NCI-H524 (cell line): ENCODE results near the gene LCN9.
"Not testable (repeated sequence)": the region's sequence is repeated elsewhere in the genome, so short reads cannot be mapped to it uniquely, and the experiment has no call there.

Experiments
- DNase-seq, 2 experiments: peaks; one replicate each; lab custom pipeline; 2025; lab: John Stamatoyannopoulos, UW

The LCN9 gene, protein sequence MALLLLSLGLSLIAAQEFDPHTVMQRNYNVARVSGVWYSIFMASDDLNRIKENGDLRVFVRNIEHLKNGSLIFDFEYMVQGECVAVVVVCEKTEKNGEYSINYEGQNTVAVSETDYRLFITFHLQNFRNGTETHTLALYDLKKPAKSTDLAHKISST

DNA sequence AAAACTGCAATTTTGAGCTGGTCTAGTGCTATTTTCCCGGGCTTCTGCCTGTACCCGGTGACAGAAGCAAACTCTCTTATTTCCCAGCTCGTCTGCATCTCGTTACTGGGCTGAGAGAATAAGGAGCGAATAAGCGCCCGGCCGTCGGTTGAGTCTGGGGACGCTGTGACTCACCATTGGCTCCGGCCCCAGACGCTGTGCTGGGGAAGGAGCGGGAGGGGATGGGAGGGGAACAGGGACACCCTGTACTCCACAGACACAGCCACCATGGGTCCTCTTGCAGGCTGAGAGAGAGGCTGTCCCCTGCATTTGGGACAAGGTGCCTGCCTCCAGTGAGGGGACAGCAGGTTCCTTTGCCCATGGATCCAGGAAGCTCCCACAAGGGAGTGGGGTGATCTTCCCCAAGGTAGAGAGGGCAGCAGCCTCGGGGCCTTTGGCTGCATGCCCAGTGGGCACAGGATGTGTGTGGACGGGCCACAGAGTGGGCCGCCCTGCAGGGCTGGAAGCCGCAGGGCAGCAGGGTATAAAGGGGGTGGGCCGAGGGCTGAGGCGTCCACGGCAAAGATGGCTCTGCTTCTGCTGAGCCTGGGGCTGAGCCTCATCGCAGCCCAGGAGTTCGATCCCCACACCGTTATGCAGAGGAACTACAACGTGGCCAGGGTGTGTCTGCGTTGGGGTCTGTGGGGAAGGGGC, at the start of gene LCN9:
TSS of gene LCN9 (plus strand) at position 552 of the 693 bp plus-strand sequence. CDS start at position 565, 13 bp downstream.
- DNase-seq: no peak

DNA sequence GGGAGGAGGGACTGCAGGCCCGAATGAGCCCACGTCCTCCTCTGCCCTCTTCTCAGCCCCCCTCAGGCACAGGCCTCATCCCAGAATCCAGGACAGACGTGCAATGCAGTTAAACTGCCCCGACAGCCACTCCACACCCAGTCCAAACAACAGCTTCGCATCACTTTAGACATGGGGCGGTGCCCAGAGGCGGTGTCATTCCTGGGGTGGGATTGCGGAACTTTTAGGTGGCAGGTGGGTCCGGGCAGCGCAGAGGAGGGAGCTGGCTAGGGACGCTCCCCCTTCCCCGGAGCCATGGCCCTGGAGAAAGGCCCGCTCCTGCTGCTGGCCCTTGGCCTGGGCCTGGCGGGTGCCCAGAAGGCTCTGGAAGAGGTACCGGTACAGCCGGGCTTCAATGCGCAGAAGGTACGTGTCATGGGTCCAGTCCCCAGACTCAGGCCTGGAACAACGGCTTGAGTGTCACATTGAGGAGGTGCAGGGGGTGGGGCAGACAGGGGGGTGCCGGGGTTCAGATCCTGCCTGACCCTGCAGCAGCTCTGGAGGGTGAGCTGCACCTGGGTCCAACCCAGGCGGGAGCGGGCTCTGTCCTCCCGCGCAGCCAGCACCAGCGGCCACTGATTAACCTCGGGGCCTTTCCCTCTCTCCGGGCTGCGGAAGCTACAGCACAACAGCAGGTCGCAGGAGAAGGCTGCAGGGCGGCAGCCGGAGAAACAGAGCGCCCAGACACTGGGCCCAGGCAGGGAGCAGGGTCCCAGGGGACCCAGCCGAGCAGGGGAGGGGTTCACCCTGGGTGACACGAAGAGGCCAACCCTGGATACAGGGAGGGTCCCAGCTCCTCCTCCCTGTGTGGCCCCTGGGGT, 48.9 kb upstream of the LCN9 start:
- DNase-seq: no peak

DNA sequence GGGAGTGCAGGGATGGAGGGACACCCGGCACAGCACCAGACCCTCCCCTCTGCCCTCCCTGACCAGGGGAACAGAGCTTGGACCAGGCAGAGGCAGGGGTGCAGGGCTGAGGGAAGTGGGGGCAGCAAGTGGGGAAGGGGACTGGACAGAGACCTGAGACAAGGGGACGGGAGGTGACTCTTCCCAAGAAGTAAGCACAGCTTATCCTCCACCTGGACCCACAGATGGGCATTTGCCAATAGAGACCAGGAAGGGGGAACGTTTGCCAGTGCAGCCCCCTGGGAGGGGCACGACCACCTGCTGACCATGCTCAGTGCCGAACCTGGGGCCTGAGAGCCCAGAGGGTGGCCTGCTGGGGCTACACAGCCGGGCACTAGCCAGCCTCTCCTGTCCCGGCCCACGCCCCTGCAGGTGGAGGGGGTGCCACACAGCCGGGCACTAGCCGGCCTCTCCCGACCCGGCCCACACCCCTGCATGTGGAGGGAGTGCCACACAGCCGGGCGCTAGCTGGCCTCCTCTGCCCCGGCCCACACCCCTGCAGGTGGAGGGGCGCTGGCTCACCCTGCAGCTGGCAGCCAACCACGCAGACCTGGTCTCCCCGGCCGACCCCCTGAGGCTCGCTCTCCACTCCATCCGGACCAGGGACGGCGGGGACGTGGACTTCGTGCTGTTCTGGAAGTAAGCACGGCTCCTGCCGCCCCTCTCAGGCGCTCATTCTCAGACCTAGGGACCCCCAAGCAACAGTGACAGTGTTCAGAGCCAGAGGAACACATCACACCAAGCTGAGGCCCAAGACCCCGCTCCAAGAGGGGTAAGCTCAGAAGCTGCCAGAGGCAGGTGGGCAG, 48.1 kb upstream of the LCN9 start:
- no peak for DNase-seq

DNA sequence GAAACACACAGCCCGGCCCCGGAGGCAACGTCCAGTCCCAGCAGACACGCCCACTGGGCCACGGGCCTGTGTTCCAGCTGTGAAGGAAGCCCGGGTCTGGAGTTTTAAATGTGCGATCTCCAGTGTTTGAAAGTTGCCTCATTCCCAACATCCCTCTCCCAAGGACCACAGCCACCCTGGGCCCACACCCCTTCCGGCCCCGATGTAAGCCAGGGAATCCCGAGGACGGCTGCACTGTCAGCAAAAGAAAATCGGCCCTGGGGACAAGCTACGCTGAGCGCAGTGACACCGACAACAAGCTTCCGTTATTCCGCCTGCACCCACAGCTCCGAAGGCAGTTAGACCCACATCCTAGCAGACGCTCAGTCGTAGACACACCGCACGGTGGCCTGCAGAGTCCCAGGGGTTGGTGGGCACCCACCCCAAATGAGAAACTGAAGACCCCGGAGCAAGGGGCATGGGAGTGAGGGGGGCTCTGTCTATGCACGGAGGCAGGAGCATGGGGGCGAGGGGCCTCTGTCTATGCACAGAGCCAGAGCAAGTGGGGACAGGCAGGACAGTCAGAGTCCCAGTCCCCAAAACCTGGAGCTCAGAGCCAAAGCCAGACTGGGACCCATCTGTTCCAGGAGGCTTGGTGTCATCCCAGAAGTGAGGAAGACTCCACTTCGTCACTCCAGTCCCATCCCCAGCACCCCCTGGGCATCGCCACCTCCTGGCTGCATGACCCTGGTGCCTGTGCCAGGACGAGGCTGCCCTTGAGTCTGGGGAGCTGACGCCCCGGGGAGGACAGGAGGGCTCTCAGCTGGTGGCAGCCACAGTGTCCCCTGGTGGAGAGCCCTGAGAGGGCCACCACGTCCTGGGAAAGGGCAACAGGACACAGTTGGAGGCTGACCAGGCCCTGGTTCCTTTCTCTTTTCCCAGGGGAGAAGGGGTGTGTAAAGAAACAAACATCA, 47.2 kb upstream of the LCN9 start:
- no peak for DNase-seq

DNA sequence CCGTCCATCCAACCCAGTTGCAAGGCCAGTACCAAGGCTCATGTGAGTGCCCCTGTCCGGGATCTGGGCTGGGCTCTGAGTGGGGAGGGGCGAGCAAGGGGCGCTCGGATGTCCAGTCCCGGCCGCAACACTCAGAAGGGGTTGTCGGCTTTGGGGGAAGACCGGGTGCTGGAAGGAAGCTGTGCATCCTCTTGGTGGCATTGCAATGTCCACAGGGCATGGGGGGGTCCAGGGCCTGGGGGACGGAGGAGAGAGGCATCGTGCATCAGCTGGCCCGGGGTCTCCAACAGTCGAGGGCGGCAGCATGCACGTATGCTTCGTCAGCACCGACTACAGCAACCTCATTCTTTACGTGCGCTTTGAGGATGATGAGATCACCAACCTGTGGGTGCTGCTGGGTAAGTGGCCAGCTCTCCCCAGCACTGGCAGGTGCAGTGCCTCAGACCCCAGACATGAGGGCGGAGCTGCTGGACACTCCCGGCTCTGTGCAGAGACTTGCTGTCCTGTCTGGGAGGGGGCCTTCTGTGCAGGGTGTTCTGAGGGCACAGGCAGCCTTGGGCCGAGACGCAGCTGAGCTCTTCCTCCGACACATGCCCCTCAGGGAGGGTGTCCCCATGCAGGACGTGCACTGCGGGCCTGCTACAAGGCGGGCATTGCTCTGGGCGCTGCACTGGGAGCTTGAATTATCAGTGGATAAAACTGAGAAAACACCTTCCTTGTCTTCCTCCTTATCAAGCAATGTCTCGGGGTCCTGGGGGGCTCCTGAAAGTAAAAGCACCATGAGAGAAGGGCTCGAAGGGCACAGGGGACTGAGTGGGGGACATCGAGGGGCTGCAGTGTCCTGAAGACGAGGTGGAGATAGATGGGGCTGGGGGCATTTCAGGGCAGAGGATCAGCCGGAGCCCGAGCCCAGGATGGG, 46.2 kb upstream of the LCN9 start:
- no peak for DNase-seq

DNA sequence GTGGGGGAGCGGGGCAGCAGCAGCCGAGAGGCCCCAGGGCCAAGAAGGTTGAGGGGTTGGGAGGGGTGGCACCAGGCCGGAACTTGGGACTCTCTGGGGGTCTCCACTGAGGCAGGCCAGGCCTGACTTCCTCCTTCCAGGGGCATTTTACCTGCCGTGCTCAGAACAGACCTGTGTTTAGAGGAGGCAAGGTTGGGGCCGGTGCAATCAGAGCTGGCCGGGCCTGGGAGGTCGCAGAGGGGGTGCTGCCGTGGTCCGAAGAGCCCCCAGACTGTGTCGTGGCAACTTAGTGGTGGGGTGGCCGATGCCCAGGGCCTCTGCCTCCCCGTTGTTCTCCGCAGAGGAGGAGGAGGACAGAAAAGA, 45.6 kb upstream of the LCN9 start:
- no peak for DNase-seq

DNA sequence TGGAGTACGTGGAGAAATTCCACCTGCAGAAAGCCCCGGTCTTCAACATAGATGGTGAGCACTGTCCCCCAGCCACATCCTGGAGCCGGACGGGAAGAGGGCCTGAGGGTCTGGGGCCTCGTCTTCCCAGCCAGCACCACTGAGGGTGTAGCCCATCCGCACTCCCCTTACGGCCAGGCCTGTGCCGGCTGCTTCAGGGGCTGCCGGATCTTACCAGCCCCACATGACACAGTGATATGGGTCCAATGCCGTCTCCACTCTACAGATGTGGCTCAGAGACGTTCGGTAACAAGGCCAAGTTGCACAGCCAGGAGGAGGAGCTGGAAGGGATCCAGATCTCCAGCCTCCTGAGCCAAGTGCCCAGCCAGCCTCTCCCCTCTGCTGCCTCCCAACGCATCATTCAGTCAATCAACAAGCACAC, 45.1 kb upstream of the LCN9 start:
- no peak for DNase-seq

DNA sequence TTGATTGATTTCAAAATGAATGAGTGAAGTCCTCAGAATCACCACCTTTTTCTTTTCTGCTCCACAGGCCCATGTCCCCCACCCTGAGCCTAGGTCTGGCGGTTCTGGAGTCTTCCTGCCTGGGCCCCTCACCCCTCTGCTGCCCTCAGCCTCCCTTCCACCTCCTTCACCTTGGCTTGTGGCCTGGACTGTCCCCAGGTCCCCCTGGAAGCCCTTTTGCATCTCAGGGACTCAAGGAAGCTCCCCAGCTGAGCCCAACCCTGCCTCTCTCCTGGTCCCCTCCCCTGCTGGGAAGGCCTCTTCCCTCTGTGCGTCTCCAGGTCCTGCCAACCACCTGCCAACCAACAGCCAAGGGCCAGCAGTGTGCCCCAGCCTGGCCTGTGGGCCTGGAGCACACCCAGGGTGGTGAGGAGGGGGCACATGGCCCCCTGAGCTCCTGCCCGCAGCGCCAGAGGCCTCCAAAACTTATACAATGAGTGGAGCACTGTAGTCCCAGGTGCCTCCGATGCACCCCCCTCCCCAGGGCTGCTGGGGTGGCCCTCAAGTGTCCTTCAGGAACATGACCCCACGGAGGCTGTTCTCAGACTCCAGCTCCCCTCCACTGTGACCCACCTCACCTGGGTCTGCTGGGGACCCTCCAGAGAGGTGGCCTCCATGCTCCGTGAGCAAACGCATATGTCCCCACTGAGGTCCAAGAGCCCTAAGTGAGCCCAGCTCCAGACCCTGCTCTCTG, 44.1 kb upstream of the LCN9 start:
- no peak for DNase-seq

DNA sequence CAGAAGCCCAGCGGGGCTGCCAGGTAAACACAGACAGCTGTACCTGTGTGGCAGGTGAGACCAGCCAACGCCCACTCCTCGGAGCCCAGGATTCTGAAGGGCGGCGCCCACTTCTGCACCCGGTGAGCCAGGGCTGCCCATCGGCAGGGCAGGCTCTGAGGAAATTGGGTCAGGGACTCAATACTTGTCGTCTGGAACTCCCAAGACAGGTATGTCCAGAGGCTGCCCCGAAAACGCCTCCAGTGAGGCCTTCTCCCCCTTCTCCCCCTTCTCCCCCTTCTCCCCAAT, 43.6 kb upstream of the LCN9 start:
- DNase-seq: no peak

DNA sequence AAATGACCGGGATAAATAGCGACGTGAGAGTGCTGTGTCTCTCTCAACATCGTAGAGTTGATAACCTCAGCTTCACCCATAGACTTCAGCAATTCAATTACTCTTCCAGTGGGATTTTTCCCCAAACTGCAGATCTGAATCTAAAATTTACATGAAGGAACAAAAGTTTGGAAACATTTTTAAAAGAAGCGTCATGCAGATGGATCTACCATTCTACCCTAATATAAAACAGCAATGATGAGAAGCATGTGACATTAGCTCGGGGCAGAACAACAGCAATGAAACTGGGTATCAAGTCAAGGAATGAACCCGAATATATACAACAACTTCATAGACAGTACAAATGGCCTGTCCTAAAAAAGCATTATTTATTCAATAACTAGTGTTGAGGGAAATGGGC, 42.6 kb upstream of the LCN9 start:
- no peak for DNase-seq

DNA sequence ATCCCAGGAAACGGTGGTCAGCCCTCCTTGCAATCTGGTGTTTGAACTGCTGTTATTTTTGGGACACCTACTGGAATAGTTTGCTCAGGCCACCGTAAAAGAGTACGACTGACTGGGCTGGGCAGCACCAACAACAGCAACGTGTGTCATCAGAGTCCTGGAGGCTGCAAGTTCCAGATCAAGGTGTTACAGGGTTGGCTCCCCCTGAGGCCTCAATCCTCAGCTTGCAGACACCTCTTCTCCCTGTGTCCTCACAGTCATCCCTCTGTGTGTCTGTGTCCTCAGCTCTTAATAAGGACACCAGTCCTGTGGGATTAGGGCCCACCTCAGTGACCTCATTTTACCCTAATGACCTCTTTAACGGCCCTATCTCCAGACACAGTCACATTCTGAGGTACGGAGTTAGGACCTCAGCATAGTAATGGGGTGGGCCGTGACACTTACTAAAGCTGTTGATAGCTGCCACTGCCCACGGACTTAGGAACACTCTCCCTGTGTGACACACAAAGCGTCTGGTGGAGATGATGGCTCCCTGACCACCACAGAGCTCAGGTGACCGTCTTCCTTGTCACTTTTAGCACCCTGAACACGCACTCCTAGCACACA, 40.6 kb upstream of the LCN9 start:
- no peak for DNase-seq

DNA sequence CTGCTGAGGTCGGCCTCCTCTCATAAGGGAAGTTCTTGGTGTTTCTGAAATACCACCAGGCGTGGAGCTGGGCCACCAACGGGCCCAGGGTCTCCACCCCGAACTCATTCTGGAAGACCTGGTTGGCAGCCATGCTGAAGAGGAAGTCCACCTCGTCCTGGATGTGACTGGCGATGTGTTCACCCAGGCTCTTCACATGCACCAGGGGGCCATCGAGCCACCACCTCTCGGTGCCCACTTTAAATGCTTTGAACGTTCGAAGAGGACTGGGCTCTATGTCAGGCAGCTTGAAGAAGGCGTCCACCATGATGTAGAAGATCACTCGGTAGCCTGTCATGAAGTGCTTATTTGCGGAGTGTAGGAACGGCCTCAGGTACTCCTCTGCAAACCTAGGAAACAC, 38.8 kb upstream of the LCN9 start:
- no peak for DNase-seq

DNA sequence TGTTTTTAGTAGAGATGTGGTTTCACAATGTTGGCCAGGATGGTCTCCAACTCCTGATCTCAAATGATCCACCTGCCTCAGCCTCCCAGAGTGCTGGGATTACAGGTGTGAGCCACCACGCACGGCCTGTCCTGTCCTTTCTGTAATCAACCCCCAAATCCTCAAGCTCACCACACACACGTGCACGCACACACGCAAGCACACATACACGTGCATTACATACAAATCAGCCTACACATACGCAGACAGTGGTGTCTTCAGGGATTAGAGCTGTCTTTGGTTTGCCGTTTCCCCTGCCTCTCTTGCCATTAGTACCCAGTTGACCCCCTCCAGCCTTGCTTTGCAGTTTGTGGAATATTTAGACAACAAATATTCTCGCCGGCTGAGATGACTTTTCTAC, 30.3 kb upstream of the LCN9 start:
- DNase-seq: no peak

DNA sequence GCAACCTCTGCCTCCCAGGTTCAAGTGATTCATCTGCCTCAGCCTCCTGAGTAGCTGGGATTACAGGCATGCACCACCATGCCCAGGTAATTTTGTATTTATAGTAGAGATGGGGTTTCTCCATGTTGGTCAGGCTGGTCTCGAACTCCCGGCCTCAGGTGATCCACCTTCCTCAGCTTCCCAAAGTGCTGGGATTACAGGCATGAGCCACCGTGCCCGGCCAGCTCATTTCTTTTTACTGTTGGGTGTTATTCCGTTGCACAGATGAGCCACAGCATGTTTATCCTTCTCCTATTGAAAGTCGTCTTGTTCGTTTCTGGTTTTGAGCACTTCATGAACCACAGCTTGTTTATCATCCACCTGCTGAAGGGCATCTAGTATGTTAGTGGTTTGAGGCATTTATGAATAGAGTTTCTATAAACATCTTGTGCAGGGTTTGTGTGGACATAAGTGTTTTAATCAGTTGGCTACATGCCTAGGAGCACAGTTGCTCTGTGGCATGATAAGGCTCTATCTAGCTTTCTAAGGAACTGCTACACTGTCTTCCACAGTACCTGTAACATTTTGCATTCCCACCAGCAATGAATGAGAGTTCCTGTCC, 26.1 kb upstream of the LCN9 start:
- DNase-seq: not testable (repeated sequence)

DNA sequence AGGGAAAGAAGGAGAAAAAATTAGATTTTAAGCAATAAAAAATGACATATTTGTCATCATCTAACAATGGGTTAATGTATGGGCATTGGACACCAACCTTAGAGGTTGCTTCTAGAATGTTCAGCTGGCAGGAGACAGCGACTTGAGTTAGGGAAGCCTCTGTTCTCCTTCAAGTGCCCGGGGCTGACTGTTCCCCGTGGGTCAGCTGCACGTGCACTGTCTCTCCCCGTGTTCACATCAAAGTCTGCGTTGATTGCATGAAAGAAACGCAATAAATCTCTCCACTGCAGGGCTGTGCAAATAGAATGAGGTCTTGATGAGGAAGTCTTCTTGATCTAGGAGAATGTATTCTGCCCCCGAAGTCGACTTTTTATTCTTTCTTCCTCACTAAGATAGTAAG, 23.9 kb upstream of the LCN9 start, which contains the start of gene GLT6D1:
TSS of gene GLT6D1 (minus strand) at position 345 of the 400 bp plus-strand sequence. CDS start 353 bp downstream, outside the sequence.
- DNase-seq: no peak

DNA sequence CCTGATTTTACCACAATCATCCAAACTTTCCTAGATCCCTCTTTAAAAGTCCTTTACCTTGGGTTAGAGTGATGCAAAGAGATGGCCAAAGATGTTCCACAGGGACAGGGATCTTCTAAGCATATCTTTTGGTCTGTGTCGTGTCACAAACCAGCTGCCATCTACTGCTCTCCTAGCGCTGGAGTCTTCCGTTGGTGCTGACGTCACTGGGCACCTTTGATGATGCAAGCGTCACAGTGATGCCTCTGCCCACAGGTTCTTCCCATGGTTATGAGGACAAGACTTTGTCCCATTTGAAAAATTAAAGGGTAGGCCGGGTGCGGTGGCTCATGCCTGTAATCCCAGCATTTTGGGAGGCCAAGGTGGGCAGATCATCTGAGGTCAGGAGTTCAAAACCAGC, 22.1 kb upstream of the LCN9 start:
- no peak for DNase-seq

DNA sequence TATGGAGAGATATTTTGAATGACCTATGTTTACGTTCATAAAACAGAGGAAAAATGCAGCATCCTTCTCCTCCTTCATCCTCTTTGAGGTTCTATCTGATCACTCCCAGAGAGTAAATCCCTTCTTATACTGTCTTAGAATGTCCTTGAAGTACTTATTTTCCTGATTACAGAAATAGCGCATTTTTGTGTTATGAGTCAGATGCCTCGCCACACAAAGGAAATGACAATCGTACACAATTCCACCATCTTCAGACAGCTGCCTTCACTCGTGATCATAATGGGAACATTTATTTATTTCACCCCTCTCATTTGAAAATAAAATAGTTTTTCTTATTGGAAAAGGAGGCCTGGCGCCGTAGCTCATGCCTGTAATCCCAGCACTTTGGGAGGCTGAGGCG, 21.4 kb upstream of the LCN9 start:
- no peak for DNase-seq

DNA sequence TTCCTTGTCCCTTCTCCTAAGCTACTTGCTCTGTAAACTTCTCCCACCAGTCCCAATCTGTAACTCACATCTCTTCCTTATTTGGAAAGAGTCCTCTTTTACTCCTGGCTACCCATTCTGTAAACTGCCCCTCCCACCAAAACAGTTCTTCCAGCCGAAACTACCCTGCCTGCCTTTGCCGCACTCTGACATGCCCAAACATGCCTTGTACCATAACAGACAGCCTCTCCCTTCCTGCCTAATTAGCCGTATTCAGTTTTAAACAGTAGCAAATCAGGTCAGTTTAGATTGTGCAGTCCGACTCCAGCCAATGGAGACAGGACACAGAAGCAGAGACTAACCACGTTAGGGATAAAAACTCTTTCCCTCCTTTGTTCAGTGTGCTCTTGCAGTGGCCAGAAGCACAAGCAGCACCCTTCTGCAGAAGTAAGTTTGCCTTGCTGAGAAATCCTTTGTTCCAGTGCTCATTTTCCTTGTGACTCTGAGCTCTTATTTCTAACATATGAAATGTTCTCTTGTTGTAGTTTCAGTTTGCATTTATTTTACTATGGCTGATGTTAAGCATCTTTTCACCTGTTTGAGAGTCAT, 18.4 kb upstream of the LCN9 start:
- DNase-seq: no peak
